ENCODE results near the gene UCHL5.

UCHL5 gene, protein sequence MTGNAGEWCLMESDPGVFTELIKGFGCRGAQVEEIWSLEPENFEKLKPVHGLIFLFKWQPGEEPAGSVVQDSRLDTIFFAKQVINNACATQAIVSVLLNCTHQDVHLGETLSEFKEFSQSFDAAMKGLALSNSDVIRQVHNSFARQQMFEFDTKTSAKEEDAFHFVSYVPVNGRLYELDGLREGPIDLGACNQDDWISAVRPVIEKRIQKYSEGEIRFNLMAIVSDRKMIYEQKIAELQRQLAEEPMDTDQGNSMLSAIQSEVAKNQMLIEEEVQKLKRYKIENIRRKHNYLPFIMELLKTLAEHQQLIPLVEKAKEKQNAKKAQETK

GRCh38 chr1:193059282-193060114, at the start of gene UCHL5, which contains the start of gene RO60:
UCHL5 (minus strand) TSS chr1:193059360; CDS start chr1:193059260, 100 bp downstream.
RO60 (plus strand) TSS chr1:193059612; CDS start chr1:193069055, 9,443 bp downstream.
- Histone ChIP-seq H3K9me3 (ENCODE audit: insufficient read depth, low read length) (no peaks in the 10 kb centered on the region), H4K20me1 (ENCODE audit: insufficient read depth, low read length) (peaks cover 36% of the 10 kb centered on the region), H3K27ac (ENCODE audit: low read length) (peak within 1 kb of the TSS; percentile 86), H3K79me2 (ENCODE audit: low read length) (peaks cover 99% of the 10 kb centered on the region), H2AFZ (ENCODE audit: low read depth, low read length) (peak within 1 kb of the TSS; percentile 92), H3K9ac (ENCODE audit: low read length) (peak within 1 kb of the TSS; percentile 96), H3K27me3 (ENCODE audit: low read depth, low read length) (no peaks in the 10 kb centered on the region), H3K4me1 (ENCODE audit: low read length) (peaks cover 26% of the 10 kb centered on the region), H3K36me3 (replicated peaks; ENCODE audit: low read depth, low read length) (peaks cover 17% of the 10 kb centered on the region), H3K4me2 (ENCODE audit: low read length) (peak within 1 kb of the TSS; percentile 90), H3K4me3 (ENCODE audit: low read length) (peak within 1 kb of the TSS; percentile 87)
- TF ChIP-seq CTCF (IDR thresholded peaks at IDR 0.05; ENCODE audit: low read depth, low read length) (no peak), EZH2phosphoT487 (IDR thresholded peaks at IDR 0.05; ENCODE audit: low read depth) (no peak)

DNA sequence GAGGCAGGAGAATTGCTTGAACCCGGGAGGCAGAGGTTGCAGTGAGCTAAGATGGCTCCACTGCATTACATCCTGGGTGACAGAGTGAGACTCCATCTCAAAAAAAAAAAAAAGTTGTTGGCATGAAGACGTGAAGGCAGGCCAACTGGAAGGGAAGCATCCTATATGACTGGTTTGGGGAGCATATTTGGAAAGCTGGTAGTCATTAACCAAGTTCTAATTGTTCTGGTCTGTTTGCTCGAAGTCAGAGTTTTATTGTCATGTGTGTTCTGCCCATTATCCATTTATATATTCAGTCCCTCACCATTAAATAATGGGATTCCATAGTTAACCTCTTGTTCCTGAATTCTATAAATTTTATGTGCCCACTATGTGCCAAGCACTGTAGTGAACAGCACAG, 49.3 kb upstream of the UCHL5 start:
- H3K4me3 ChIP-seq (ENCODE audit: low read length) = no peak overlapping the region
- no peaks in the 10 kb centered on the region for H3K36me3 ChIP-seq (replicated peaks; ENCODE audit: low read depth, low read length)
- H4K20me1 ChIP-seq (ENCODE audit: insufficient read depth, low read length) = peaks cover 4% of the 10 kb centered on the region; the same call in 1 of the 2 replicates
- no peak overlapping the region for H3K4me2 ChIP-seq (ENCODE audit: low read length)
- no peak overlapping the region for H2AFZ ChIP-seq (ENCODE audit: low read depth, low read length)
- peaks cover 12% of the 10 kb centered on the region for H3K79me2 ChIP-seq (ENCODE audit: low read length)
- H3K9ac ChIP-seq (ENCODE audit: low read length) = no peak overlapping the region
- no peaks in the 10 kb centered on the region for H3K27me3 ChIP-seq (ENCODE audit: low read depth, low read length)
- TF ChIP-seq EZH2phosphoT487 (IDR thresholded peaks at IDR 0.05; ENCODE audit: low read depth) (no peak), CTCF (IDR thresholded peaks at IDR 0.05; ENCODE audit: low read depth, low read length) (no peak)
- peaks cover 11% of the 10 kb centered on the region for H3K4me1 ChIP-seq (ENCODE audit: low read length)
- no peak overlapping the region for H3K27ac ChIP-seq (ENCODE audit: low read length)
- H3K9me3 ChIP-seq (ENCODE audit: insufficient read depth, low read length) = no peaks in the 10 kb centered on the region

GRCh38 chr1:193105821-193106177, 46.6 kb upstream of the UCHL5 start:
- Histone ChIP-seq H3K9me3 (ENCODE audit: insufficient read depth, low read length) (no peaks in the 10 kb centered on the region), H3K27me3 (ENCODE audit: low read depth, low read length) (no peaks in the 10 kb centered on the region), H3K79me2 (ENCODE audit: low read length) (peaks cover 15% of the 10 kb centered on the region), H3K27ac (ENCODE audit: low read length) (no peak overlapping the region), H4K20me1 (ENCODE audit: insufficient read depth, low read length) (peaks cover 5% of the 10 kb centered on the region; the same call in 1 of the 2 replicates), H3K9ac (ENCODE audit: low read length) (peak overlapping the region; percentile 72), H3K4me3 (ENCODE audit: low read length) (peak overlapping the region; percentile 89), H3K36me3 (replicated peaks; ENCODE audit: low read depth, low read length) (no peaks in the 10 kb centered on the region), H3K4me1 (ENCODE audit: low read length) (peaks cover 11% of the 10 kb centered on the region), H3K4me2 (ENCODE audit: low read length) (peak overlapping the region; percentile 65), H2AFZ (ENCODE audit: low read depth, low read length) (peak overlapping the region; percentile 68)
- no peak for TF ChIP-seq CTCF (IDR thresholded peaks at IDR 0.05; ENCODE audit: low read depth, low read length)
- no peak for TF ChIP-seq EZH2phosphoT487 (IDR thresholded peaks at IDR 0.05; ENCODE audit: low read depth)

Measured in OCI-LY3 (cell line).